RWPE2 (cell line): ENCODE data around the gene STAM.
"Not testable (repeated sequence)": the region's sequence is repeated elsewhere in the genome, so short reads cannot be mapped to it uniquely, and the experiment has no call there.

Experiments used
- ATAC-seq: fragments of 200-7000 bp; cut with Tn5 transposase; 3 replicates; pipeline ENCODE4 v1.9.1; 2021; ENCODE audit warnings: low read depth
- DNase-seq: peaks from one replicate; pipeline ENCODE4 v3.0.0-alpha.2; 2020; ENCODE audit warnings: low spot score
- H3K27ac ChIP-seq: fragments of 450-650 bp; 2 replicates; pipeline ENCODE4 v1.5.1; 2017; ENCODE audit warnings: mild to moderate bottlenecking; ENCODE audit not compliant: poor library complexity, severe bottlenecking
- H3K27me3 ChIP-seq: fragments of 250-450 bp; sonication (Bioruptor Pico); 2 replicates; pipeline ENCODE4 v1.5.1; 2021; ENCODE audit warnings: mild to moderate bottlenecking, moderate library complexity; ENCODE audit not compliant: insufficient read depth, poor library complexity, severe bottlenecking
- H3K36me3 ChIP-seq: fragments of 250-450 bp; sonication (Bioruptor Pico); 2 replicates; pipeline ENCODE4 v1.5.1; 2020; ENCODE audit warnings: low read depth, mild to moderate bottlenecking, moderate library complexity
- H3K4me1 ChIP-seq: fragments of 250-450 bp; sonication (Bioruptor Pico); 2 replicates; pipeline ENCODE4 v1.5.1; 2021; ENCODE audit warnings: mild to moderate bottlenecking, moderate library complexity; ENCODE audit not compliant: insufficient read depth, poor library complexity, severe bottlenecking
- H3K4me3 ChIP-seq: fragments of 250-450 bp; sonication (Bioruptor Pico); 2 replicates; pipeline ENCODE4 v1.5.1; 2021; ENCODE audit warnings: mild to moderate bottlenecking, moderate library complexity; ENCODE audit not compliant: severe bottlenecking
- H3K9me3 ChIP-seq: fragments of 250-450 bp; sonication (Bioruptor Pico); 2 replicates; pipeline ENCODE4 v1.5.1; 2021; ENCODE audit warnings: mild to moderate bottlenecking, moderate library complexity; ENCODE audit not compliant: severe bottlenecking
- TF ChIP-seq, protein P1 (sequence below): fragments of 450-650 bp; IDR thresholded peaks from one replicate; pipeline ENCODE4 v1.5.1; 2017; ENCODE audit warnings: mild to moderate bottlenecking, moderate library complexity; ENCODE audit not compliant: poor library complexity, severe bottlenecking

Gene STAM

DNA sequence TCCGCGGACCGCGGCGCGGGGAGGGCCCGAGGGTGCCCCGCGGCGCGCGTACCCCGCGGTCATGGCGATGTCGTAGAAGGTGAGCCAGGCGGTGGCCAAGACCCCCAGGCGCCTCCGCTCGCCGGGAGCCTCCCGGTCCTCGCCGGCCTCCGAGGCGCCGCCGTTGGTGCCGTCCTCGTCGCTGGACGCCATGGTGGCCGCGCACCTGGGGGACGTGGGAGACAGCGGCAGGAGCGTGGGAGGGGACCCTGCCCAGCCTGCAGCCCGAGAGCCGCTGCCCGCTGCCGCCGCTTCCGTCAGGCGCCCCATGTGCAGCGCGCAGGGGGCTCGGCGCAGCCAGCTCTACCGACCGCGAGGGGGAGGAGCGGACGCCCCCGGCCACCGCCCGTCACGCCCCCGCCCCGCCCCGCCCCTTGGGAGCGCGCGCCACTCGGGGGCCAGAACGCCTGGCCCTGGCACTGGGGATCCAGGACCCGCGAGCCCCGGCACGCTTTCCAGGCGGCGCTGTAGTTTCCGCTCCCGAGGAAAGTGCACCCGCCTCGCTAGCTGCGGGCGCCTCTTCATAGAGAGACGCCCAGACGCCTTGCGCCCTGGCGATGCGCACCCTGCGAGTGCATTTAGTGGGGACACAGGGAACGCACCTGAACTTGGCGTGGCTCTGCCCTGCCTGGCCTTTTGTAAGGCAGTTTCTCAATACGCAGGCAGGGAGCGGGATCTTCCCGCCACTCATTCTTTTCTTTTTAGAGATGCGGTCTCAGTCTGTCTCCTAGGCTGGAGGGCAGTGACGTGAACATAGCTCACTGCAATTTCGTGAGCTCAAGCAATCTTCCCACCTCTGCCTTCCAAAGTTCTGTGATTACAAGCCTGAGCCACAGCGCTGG lies 26.7 kb upstream of the STAM start, which contains the start of gene HACD1:
Gene HACD1, minus strand, starts transcription at position 344 of the 881 bp plus-strand sequence. Its CDS starts 35 bp downstream, at position 309.
- peaks cover 5% of the 10 kb centered on the region for H3K4me1 ChIP-seq
- peak within 1 kb of the TSS; percentile 77 for H3K27ac ChIP-seq
- TF ChIP-seq, protein P1, sequence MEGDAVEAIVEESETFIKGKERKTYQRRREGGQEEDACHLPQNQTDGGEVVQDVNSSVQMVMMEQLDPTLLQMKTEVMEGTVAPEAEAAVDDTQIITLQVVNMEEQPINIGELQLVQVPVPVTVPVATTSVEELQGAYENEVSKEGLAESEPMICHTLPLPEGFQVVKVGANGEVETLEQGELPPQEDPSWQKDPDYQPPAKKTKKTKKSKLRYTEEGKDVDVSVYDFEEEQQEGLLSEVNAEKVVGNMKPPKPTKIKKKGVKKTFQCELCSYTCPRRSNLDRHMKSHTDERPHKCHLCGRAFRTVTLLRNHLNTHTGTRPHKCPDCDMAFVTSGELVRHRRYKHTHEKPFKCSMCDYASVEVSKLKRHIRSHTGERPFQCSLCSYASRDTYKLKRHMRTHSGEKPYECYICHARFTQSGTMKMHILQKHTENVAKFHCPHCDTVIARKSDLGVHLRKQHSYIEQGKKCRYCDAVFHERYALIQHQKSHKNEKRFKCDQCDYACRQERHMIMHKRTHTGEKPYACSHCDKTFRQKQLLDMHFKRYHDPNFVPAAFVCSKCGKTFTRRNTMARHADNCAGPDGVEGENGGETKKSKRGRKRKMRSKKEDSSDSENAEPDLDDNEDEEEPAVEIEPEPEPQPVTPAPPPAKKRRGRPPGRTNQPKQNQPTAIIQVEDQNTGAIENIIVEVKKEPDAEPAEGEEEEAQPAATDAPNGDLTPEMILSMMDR: peak; percentile 44
- ATAC-seq (peak; percentile 72), DNase-seq (peak; percentile 79)
- no peaks in the 10 kb centered on the region for H3K27me3 ChIP-seq
- H3K36me3 ChIP-seq: peaks cover 9% of the 10 kb centered on the region
- H3K4me3 ChIP-seq: peak within 1 kb of the TSS; percentile 79
- no peaks in the 10 kb centered on the region for H3K9me3 ChIP-seq

DNA sequence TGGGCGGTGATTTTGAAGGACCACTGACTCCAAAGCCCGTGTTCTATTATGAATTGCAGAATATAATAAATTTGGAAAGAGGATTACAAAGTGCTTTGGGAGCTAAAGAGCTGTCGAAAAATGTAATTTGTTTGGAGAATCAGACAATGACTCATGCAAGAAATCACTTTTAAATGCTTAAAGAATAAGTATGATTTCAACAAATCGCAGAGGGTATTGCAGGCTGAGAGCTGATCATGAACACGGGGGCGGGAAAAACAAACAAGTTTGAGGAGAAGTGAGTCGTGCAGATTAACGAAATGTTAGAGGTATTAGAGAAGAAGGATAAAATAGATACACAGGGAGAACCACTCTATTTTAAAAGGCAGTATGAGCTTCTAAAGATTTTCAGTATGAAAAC lies 21.9 kb upstream of the STAM start:
- Histone ChIP-seq H3K27me3 (no peaks in the 10 kb centered on the region), H3K4me3 (no peak overlapping the region), H3K27ac (no peak overlapping the region), H3K36me3 (no peaks in the 10 kb centered on the region), H3K4me1 (no peaks in the 10 kb centered on the region), H3K9me3 (no peaks in the 10 kb centered on the region)
- DNase-seq (no peak), ATAC-seq (no peak)
- TF ChIP-seq, protein P1: no peak

DNA sequence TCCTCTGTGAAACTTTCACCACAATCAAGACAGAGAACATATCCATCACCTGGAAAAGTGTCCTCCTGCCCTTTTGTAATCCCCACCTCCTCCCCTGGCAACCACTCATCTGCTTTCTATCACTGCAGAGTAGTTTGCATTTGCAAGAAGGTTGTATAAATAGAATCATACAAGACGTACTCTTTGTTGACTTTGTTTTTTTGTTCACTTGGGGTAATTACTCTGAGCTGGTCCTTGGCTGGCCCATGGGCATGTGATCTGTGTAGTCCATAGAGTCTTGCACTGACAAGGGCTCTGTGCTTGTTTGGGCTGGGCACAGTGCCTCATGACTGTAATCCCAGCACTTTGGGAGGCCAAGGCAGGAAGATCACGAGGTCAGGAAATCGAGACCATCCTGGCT lies 19.0 kb upstream of the STAM start:
- Histone ChIP-seq H3K27ac (no peak overlapping the region), H3K9me3 (no peaks in the 10 kb centered on the region), H3K36me3 (no peaks in the 10 kb centered on the region), H3K4me1 (no peaks in the 10 kb centered on the region), H3K27me3 (no peaks in the 10 kb centered on the region), H3K4me3 (no peak overlapping the region)
- TF ChIP-seq, protein P1: no peak
- DNase-seq (no peak), ATAC-seq (no peak)

DNA sequence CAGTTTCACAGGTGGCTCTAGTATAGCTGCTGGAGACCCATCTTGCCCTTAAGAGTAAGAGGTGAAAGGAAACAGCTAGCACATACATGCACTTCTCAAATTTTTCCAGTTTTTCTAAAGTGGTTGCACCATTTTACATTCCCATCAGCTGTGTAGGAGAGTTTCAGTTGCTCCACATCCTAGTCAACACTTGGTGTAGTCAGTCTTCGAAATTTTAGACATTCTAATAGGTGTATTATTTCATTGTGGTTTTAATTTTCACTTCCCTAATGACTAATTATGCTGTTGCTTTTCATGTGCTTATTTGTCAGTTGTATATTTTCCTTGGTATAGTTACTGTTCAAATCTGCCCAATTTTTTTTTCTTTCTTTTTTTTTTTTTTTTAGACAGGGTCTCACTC lies 17.3 kb upstream of the STAM start:
- DNase-seq (no peak), ATAC-seq (no peak)
- Histone ChIP-seq H3K36me3 (no peaks in the 10 kb centered on the region), H3K4me1 (no peaks in the 10 kb centered on the region), H3K27me3 (no peaks in the 10 kb centered on the region), H3K4me3 (no peak overlapping the region), H3K9me3 (no peaks in the 10 kb centered on the region), H3K27ac (no peak overlapping the region)
- TF ChIP-seq, protein P1: no peak

DNA sequence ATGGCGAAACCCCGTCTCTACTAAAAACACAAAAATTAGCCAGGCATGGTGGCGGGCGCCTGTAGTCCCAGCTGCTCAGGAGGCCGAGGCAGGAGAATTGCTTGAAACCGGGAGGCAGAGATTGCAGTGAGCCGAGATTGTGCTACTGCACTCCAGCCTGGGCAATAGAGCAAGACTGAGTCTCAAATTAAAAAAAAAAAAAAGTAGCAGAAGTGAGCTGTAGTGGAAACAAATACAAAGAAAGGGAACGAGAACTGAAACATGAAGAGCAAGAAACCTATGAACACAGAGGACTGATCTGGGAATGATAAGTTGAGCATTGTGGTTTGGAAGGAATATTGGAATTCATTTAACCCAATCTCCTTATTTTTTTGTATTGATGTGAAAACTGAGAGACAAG lies 11.4 kb upstream of the STAM start:
- not testable (repeated sequence) for H3K27me3 ChIP-seq, H3K27ac ChIP-seq, H3K4me1 ChIP-seq, H3K9me3 ChIP-seq, ATAC-seq, H3K36me3 ChIP-seq, DNase-seq, H3K4me3 ChIP-seq
